CD4-positive, alpha-beta T cell treated with Interferon alpha-2 for 1 hour (primary cell): Measurements from ENCODE around the gene ZFAND2A.

Experiments
- DNase-seq, 2 donors: peaks; one replicate each; pipeline ENCODE4 v3.0.0-alpha.2; 2020 to 2022

ZFAND2A gene

GRCh38 chr7:1104516-1105179 lies 55.3 kb downstream of the ZFAND2A start:
- no peak for DNase-seq

- no peak for DNase-seq
These were observed 56.0 kb downstream of the ZFAND2A start for GRCh38 chr7:1103789-1104515.

DNA sequence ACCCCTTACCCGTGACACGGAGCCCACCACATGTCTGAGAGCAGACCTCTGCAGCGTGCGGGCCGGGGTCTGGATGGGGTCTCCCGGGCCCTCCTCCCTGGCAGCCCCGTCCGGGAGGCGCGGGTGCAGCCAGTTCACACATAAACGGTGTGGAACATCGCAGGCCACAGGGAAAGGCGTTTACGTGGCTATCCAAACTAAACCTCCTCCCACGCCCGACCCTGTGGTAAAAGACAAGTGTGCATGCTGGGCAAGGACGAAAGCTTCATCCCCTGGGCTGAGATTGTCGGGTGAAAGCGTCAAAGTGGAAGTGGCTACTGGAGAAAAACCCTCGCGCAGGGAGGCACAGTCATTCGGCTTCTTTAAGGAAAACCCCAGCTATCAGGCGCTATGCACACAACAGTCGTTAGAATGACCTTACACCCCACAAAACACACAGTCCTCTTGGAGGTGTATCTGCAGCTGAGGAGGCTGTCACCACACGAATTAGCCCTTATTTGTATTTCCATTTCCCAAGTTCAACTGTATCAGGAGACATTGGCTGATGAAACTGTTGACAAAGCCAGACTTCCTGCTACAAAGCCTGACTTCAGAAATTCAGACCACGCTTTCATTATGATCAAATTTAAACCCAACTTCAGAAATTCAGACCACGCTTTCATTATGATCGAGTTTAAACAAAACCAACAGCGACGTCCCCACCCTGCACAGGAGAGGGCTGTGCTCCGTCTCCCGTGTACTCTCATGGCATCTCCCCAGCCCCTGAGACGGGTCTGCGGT lies 56.8 kb downstream of the ZFAND2A start:
- peak in 1 of 2 donors; percentile 13 for DNase-seq
